MG63 (cell line): ENCODE measurements around the gene DPP7. TPM values are rescaled to one million over a fixed set of nuclear protein-coding genes. Genes with fewer than 3 reads are reported as not detected.
A peak's percentile ranks its signal among the peaks of the same experiment; 100 is the strongest.

Experiments
- DNase-seq: peaks from one replicate; pipeline ENCODE4 v3.0.0-alpha.2; 2020
- H3K27me3 ChIP-seq: fragments of 250-450 bp; sonication (Bioruptor Pico); 2 replicates; pipeline ENCODE4 v1.5.1; 2020; ENCODE audit warnings: mild to moderate bottlenecking, moderate library complexity
- H3K36me3 ChIP-seq: fragments of 250-450 bp; sonication (Bioruptor Pico); 2 replicates; pipeline ENCODE4 v1.5.1; 2020; ENCODE audit warnings: mild to moderate bottlenecking, moderate library complexity
- H3K4me3 ChIP-seq: fragments of 250-450 bp; sonication (Bioruptor Pico); 2 replicates; pipeline ENCODE4 v1.5.1; 2020; ENCODE audit warnings: mild to moderate bottlenecking, moderate library complexity
- H3K9me3 ChIP-seq: fragments of 250-450 bp; sonication (Bioruptor Pico); 2 replicates; pipeline ENCODE4 v1.5.1; 2020; ENCODE audit warnings: mild to moderate bottlenecking, moderate library complexity
- total RNA-seq: library from RNA; depleted of rRNA; stranded (reverse); fragments of >200 nt; shearing (Covaris generic); gene quantifications from 2 replicates; pipeline ENCODE4 v1.2.3, GENCODE V29; 2014; ENCODE audit warnings: low replicate concordance

Gene DPP7
- total RNA-seq, 1 experiment from 2014 or later = 57.8 TPM

- Histone ChIP-seq H3K36me3 (peaks cover 20% of the 10 kb centered on the region), H3K4me3 (peak overlapping the region; percentile 62), H3K27me3 (no peaks in the 10 kb centered on the region), H3K9me3 (no peaks in the 10 kb centered on the region)
- DNase-seq = no peak
Observed at GRCh38 chr9:137087409-137087925, 27.1 kb downstream of the DPP7 start.

- Histone ChIP-seq H3K9me3 (no peaks in the 10 kb centered on the region), H3K36me3 (peaks cover 21% of the 10 kb centered on the region), H3K27me3 (no peaks in the 10 kb centered on the region), H3K4me3 (peak within 1 kb of the TSS; percentile 62)
- DNase-seq = peak; percentile 99
Observed at GRCh38 chr9:137086531-137087408, 27.8 kb downstream of the DPP7 start, which contains the start of gene MAN1B1. TSS of gene MAN1B1 (plus strand) at chr9:137086985. CDS start at chr9:137087000, 15 bp downstream.

DNA sequence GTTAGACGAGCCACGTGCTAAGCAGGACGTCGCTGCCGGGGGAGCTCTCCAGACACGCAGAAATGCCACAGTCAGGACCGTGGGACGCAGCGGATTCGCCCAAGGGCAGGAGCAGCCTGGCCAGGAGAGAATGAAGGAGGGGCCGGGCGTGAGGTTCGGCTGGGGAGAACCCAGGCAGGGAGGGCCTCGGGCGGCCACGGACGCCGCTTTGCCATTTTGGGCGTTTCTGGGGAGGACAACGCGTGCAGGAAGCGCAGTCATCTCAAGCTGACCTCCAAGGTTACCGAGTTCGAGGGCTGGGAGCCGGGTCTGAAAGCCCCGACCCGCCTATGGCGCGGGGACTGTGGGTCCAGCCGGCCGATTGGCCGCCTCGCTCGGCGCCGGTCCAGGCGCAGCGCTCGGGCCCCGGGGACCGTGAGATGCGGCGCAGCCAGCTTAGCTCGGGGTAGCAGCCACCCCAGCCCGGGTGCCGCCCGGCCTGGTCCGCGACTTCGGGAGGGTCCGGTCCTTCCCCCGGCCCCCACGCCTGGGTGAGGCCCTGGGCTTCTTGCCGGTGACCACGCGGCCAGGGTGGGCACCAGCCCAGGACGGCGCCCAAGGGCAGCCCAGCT lies 28.5 kb downstream of the DPP7 start:
- DNase-seq = peak; percentile 63
- Histone ChIP-seq H3K27me3 (no peaks in the 10 kb centered on the region), H3K4me3 (peak overlapping the region; percentile 62), H3K9me3 (no peaks in the 10 kb centered on the region), H3K36me3 (peaks cover 26% of the 10 kb centered on the region)

- peaks cover 34% of the 10 kb centered on the region for H3K36me3 ChIP-seq
- no peak for DNase-seq
- H3K4me3 ChIP-seq = no peak overlapping the region
- H3K27me3 ChIP-seq = no peaks in the 10 kb centered on the region
- no peaks in the 10 kb centered on the region for H3K9me3 ChIP-seq
Observed at GRCh38 chr9:137084526-137084925, 30.0 kb downstream of the DPP7 start.

DNA sequence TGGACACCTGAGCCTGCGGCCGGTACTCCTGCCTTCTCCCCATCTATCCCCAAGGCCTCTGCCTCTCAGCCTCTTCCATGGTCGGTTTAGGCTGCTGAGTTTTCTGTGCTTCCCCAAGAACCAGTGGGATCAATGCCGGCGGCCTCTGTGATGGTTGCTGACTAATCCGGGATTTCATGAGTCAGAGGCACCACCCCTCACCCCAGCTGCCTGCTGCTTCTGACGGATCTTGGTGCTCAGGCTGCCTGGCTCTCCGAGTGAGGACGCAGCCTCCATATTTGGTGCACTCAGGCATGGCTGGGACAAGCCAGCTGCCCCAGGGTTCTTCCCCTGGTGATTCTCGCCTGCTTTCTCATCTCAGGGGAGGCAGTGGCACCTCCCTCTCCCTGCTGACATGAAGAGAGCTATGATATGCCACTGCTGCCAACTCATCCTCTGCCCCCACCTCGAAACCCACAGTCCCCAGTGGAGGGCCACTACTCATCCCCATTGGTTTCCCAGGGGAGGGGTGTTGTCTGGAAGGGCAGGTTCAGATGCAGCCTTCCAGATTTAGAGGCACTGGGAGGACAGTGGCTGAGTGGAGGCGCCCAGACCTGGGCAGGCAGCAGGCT lies 31.0 kb downstream of the DPP7 start:
- DNase-seq = peak; percentile 94
- H3K36me3 ChIP-seq = peaks cover 42% of the 10 kb centered on the region
- no peaks in the 10 kb centered on the region for H3K27me3 ChIP-seq
- no peaks in the 10 kb centered on the region for H3K9me3 ChIP-seq
- H3K4me3 ChIP-seq = no peak overlapping the region

DNA sequence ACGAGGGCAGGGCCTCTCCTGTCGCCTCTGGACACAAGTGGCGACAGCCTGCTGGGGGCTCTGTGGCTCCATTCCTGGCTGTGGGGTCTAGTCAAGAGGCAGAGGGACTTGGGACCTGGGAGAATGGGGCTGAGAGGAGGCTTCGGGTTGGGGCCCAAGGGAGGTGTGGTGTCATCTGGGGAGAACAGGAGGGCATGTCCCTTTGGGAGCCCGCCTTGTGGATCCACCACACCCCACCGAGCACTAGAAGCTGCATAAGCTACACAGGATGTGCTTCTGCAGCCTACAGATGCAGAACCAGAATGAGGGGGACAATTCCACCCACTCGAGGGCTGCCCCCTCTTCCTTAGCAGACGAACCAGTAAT lies 31.6 kb downstream of the DPP7 start:
- H3K4me3 ChIP-seq = no peak overlapping the region
- no peaks in the 10 kb centered on the region for H3K27me3 ChIP-seq
- H3K9me3 ChIP-seq = no peaks in the 10 kb centered on the region
- H3K36me3 ChIP-seq = peaks cover 39% of the 10 kb centered on the region
- DNase-seq = no peak

GRCh38 chr9:137082222-137082924 lies 32.2 kb downstream of the DPP7 start:
- DNase-seq = no peak
- no peaks in the 10 kb centered on the region for H3K27me3 ChIP-seq
- peaks cover 38% of the 10 kb centered on the region for H3K36me3 ChIP-seq

GRCh38 chr9:137080260-137081122 lies 34.0 kb downstream of the DPP7 start:
- Histone ChIP-seq H3K36me3 (peaks cover 38% of the 10 kb centered on the region), H3K4me3 (no peak overlapping the region), H3K27me3 (no peaks in the 10 kb centered on the region), H3K9me3 (no peaks in the 10 kb centered on the region)
- DNase-seq = no peak

More at GRCh38 chr9:137082222-137082924, 32.2 kb downstream of the DPP7 start:
- H3K9me3 ChIP-seq = no peaks in the 10 kb centered on the region
- H3K4me3 ChIP-seq = no peak overlapping the region

- Histone ChIP-seq H3K9me3 (no peaks in the 10 kb centered on the region), H3K36me3 (peaks cover 38% of the 10 kb centered on the region), H3K27me3 (no peaks in the 10 kb centered on the region), H3K4me3 (no peak overlapping the region)
- DNase-seq = no peak
Observed at GRCh38 chr9:137079401-137079787, 35.1 kb downstream of the DPP7 start.

DNA sequence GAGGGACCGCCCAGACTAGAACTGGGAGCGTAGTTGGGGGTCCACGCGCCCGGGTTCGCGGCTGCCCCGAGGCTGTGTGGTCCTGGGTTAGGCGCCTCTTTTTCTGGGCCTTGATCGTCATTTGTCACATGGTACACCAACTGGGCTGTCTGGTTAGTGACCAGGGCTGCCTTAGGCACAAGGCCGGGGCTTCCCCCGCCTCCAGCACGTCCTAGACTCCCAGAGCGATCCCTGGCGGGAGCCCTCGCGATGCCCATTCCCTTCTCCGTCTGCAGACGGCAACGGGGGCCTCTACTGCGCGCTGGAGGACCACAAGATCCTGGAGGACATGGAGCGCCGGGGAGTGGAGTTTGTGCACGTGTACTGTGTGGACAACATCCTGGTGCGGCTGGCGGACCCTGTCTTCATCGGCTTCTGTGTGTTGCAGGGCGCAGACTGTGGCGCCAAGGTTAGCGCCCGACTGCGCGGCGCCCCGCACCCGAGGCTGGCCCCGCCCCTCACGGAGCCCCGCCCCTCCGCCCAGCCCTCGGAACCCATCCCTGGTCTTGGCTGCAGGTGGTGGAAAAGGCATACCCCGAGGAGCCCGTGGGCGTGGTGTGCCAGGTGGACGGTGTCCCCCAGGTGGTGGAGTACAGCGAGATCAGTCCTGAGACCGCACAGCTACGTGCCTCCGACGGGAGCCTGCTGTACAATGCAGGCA lies 35.7 kb downstream of the DPP7 start:
- no peak for DNase-seq
- Histone ChIP-seq H3K4me3 (peak overlapping the region; percentile 66), H3K27me3 (no peaks in the 10 kb centered on the region), H3K9me3 (no peaks in the 10 kb centered on the region), H3K36me3 (peaks cover 33% of the 10 kb centered on the region)

- Histone ChIP-seq H3K9me3 (no peaks in the 10 kb centered on the region), H3K36me3 (peaks cover 28% of the 10 kb centered on the region), H3K27me3 (no peaks in the 10 kb centered on the region), H3K4me3 (peak overlapping the region; percentile 66)
- peak; percentile 33 for DNase-seq
Observed at GRCh38 chr9:137077758-137078693, 36.5 kb downstream of the DPP7 start.

DNA sequence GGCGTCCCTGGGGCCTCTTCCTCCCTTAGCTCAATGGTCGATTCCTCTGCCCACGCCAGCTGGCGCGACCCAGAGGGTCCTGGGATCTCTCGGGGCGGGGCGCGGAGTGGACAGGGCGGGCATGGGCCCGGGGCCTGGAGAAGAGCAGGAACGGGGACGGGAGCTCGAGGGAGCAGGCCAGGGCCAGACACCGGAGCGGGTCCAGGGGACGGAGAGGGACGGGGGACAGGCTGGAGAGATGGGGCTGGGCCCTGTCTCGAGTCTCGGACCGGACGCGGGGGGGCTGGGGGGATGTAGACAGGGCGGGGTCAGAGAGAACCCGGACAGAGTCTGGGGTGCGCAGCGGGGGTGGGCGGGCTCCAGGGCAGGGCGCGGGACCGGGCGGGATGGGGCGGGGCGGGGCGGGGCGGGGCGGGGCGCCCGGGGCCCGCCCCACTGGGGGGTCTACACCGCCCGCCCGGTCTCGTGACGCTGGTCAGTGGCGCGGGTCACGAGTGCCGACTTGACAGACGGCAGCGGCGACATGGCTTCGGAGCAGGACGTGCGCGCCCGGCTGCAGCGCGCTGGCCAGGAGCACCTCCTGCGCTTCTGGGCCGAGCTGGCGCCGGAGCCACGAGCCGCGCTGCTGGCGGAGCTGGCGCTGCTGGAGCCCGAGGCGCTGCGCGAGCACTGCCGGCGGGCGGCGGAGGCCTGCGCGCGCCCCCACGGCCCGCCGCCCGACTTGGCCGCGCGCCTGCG lies 37.4 kb downstream of the DPP7 start, which contains the start of gene UAP1L1:
UAP1L1 (plus strand) TSS at position 508 of the 738 bp plus-strand sequence; CDS start at position 524, 16 bp downstream.
- peak; percentile 90 for DNase-seq
- H3K4me3 ChIP-seq = peak within 1 kb of the TSS; percentile 66
- peaks cover 25% of the 10 kb centered on the region for H3K36me3 ChIP-seq
- no peaks in the 10 kb centered on the region for H3K9me3 ChIP-seq
- no peaks in the 10 kb centered on the region for H3K27me3 ChIP-seq

GRCh38 chr9:137076636-137077009 lies 37.9 kb downstream of the DPP7 start:
- no peaks in the 10 kb centered on the region for H3K9me3 ChIP-seq
- peak overlapping the region; percentile 66 for H3K4me3 ChIP-seq
- no peaks in the 10 kb centered on the region for H3K27me3 ChIP-seq
- no peak for DNase-seq
- H3K36me3 ChIP-seq = peaks cover 20% of the 10 kb centered on the region
